Endometrial microvascular endothelial cells (primary cell): ENCODE measurements around the gene SETMAR. TPM values are rescaled to one million over a fixed set of nuclear protein-coding genes. Genes with fewer than 3 reads are reported as not detected.

Source experiments
- in situ Hi-C: cut with HindIII; loops from 2 replicates; pipeline ENCODE4 v1.10.0; 2017; ENCODE audit warnings: low sequenced_read_pairs, low pct_unique_long_range_greater_than_20kb; ENCODE audit errors: inconsistent ontology term
- total RNA-seq: library from RNA; depleted of rRNA; stranded (reverse); fragments of >200 nt; gene quantifications from one replicate; pipeline ENCODE4 v1.2.3, GENCODE V29; 2015; ENCODE audit errors: inconsistent ontology term

The SETMAR gene
- total RNA-seq, 1 donor from 2014 or later, result 25.7 TPM

- in situ Hi-C loops, result no loop called here
Measured at GRCh38 chr3:4340411-4341335, 37.5 kb downstream of the SETMAR start.

GRCh38 chr3:4341336-4341675, 38.1 kb downstream of the SETMAR start:
- in situ Hi-C loops, result no loop called here

- in situ Hi-C loops, result no loop called here
Measured at GRCh38 chr3:4343258-4343657, 40.1 kb downstream of the SETMAR start.

- in situ Hi-C loops, result no loop called here
Measured at GRCh38 chr3:4350789-4351163, 47.6 kb downstream of the SETMAR start.

GRCh38 chr3:4351164-4351855, 48.1 kb downstream of the SETMAR start:
- in situ Hi-C loops, result no loop called here

GRCh38 chr3:4351872-4352271, 48.7 kb downstream of the SETMAR start:
- in situ Hi-C loops, result no loop called here

GRCh38 chr3:4355401-4356219, 52.4 kb downstream of the SETMAR start:
- in situ Hi-C loops, result no loop called here

- in situ Hi-C loops, result no loop called here
Measured at GRCh38 chr3:4356220-4356540, 53.0 kb downstream of the SETMAR start.

GRCh38 chr3:4356546-4357410, 53.6 kb downstream of the SETMAR start:
- in situ Hi-C loops, result no loop called here

GRCh38 chr3:4358273-4358672, 55.1 kb downstream of the SETMAR start:
- in situ Hi-C loops, result no loop called here

GRCh38 chr3:4359805-4360502, 56.8 kb downstream of the SETMAR start:
- in situ Hi-C loops, result no loop called here

- in situ Hi-C loops, result no loop called here
Measured at GRCh38 chr3:4360817-4361216, 57.6 kb downstream of the SETMAR start.

GRCh38 chr3:4362523-4362922, 59.4 kb downstream of the SETMAR start:
- in situ Hi-C loops, result no loop called here

Other genes with a start within 250 kb of the SETMAR start
- 56.0 TPM for gene SUMF1, start 163.9 kb downstream of the SETMAR start, total RNA-seq
- gene ITPR1, start 190.0 kb downstream of the SETMAR start, total RNA-seq, result 17.1 TPM